ENCODE data around the gene OCA2.

DNA sequence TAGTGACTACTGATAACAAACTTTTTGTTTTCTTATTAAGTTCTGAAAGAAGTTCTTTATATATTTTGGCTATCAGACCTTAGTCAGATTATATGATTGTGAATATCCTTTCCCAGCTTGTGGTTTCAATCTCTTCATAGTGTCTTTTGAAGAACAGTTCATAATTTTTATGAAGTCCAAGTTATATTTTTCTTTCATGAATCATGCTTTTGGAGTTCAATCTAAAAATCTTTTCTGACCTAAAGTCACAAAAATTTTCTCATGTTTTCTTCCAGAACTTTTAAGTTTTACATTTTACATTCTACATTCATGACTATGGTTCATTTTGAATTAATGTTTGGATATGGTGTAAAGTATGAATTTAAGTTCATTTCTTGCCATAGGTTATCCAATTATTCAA lies 34.2 kb upstream of the OCA2 start:
- TF ChIP-seq, protein P1, sequence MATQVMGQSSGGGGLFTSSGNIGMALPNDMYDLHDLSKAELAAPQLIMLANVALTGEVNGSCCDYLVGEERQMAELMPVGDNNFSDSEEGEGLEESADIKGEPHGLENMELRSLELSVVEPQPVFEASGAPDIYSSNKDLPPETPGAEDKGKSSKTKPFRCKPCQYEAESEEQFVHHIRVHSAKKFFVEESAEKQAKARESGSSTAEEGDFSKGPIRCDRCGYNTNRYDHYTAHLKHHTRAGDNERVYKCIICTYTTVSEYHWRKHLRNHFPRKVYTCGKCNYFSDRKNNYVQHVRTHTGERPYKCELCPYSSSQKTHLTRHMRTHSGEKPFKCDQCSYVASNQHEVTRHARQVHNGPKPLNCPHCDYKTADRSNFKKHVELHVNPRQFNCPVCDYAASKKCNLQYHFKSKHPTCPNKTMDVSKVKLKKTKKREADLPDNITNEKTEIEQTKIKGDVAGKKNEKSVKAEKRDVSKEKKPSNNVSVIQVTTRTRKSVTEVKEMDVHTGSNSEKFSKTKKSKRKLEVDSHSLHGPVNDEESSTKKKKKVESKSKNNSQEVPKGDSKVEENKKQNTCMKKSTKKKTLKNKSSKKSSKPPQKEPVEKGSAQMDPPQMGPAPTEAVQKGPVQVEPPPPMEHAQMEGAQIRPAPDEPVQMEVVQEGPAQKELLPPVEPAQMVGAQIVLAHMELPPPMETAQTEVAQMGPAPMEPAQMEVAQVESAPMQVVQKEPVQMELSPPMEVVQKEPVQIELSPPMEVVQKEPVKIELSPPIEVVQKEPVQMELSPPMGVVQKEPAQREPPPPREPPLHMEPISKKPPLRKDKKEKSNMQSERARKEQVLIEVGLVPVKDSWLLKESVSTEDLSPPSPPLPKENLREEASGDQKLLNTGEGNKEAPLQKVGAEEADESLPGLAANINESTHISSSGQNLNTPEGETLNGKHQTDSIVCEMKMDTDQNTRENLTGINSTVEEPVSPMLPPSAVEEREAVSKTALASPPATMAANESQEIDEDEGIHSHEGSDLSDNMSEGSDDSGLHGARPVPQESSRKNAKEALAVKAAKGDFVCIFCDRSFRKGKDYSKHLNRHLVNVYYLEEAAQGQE (IDR thresholded peaks at IDR 0.05; ENCODE audit: insufficient read depth in 1 of 2, low read depth in 2 of 2, low read length in 1 of 2): no peak
- TF ChIP-seq, protein P2, sequence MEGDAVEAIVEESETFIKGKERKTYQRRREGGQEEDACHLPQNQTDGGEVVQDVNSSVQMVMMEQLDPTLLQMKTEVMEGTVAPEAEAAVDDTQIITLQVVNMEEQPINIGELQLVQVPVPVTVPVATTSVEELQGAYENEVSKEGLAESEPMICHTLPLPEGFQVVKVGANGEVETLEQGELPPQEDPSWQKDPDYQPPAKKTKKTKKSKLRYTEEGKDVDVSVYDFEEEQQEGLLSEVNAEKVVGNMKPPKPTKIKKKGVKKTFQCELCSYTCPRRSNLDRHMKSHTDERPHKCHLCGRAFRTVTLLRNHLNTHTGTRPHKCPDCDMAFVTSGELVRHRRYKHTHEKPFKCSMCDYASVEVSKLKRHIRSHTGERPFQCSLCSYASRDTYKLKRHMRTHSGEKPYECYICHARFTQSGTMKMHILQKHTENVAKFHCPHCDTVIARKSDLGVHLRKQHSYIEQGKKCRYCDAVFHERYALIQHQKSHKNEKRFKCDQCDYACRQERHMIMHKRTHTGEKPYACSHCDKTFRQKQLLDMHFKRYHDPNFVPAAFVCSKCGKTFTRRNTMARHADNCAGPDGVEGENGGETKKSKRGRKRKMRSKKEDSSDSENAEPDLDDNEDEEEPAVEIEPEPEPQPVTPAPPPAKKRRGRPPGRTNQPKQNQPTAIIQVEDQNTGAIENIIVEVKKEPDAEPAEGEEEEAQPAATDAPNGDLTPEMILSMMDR (IDR thresholded peaks at IDR 0.05): no peak
- TF ChIP-seq TCF7L2 (IDR thresholded peaks at IDR 0.05; ENCODE audit: low read depth, low read length): no peak
- no peak for TF ChIP-seq POLR2AphosphoS5 (IDR thresholded peaks at IDR 0.05; ENCODE audit: low read depth, low read length)
- no peak for TF ChIP-seq SIN3A (IDR thresholded peaks at IDR 0.05; ENCODE audit: borderline replicate concordance, insufficient read depth, low read depth, low read length)

Measured in Panc1 (cell line).